Measurements from ENCODE around the gene NUMB. TPM values are rescaled to one million over a fixed set of nuclear protein-coding genes. Genes with fewer than 3 reads are reported as not detected.

NUMB gene
- total and polyA plus RNA-seq, 4 donors, result 21.2 to 45.8 (median 26.1) TPM

DNA sequence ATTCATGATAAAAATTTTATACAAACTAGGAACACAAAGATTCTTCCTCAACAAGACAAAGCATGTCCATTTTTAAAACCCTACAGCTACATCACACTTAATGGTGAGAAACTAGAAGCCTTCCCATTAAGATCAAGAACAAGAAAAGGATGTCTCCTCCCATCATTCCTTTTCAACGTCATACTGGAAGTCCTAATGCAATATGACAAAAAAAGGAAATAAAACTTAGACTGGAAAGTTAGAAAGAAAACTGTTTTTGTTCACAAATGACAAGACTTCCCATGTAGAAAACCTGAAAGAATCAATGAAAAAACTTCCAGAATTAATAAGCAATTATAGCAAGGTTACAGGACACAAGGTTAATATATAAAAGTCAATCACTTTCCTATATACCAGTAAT, 82.5 kb downstream of the NUMB start (continued):
- TF ChIP-seq, protein P1, sequence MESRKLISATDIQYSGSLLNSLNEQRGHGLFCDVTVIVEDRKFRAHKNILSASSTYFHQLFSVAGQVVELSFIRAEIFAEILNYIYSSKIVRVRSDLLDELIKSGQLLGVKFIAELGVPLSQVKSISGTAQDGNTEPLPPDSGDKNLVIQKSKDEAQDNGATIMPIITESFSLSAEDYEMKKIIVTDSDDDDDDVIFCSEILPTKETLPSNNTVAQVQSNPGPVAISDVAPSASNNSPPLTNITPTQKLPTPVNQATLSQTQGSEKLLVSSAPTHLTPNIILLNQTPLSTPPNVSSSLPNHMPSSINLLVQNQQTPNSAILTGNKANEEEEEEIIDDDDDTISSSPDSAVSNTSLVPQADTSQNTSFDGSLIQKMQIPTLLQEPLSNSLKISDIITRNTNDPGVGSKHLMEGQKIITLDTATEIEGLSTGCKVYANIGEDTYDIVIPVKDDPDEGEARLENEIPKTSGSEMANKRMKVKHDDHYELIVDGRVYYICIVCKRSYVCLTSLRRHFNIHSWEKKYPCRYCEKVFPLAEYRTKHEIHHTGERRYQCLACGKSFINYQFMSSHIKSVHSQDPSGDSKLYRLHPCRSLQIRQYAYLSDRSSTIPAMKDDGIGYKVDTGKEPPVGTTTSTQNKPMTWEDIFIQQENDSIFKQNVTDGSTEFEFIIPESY (IDR thresholded peaks at IDR 0.05), result no peak
- TF ChIP-seq ATF3 (IDR thresholded peaks at IDR 0.05) (no peak), EGR1 (IDR thresholded peaks at IDR 0.05; ENCODE audit: low read depth in 2 of 2) (no peak), TAF1 (conservative IDR thresholded peaks at IDR 0.05) (no peak), FOXA1 (IDR thresholded peaks at IDR 0.05) (no peak), SP1 (IDR thresholded peaks at IDR 0.05) (no peak), YY1 (IDR thresholded peaks at IDR 0.05) (no peak), FOXA2 (IDR thresholded peaks at IDR 0.05) (no peak), GABPA (IDR thresholded peaks at IDR 0.05 in 1 of 2, conservative IDR thresholded peaks at IDR 0.05 in 1 of 2) (no peak)

DNA sequence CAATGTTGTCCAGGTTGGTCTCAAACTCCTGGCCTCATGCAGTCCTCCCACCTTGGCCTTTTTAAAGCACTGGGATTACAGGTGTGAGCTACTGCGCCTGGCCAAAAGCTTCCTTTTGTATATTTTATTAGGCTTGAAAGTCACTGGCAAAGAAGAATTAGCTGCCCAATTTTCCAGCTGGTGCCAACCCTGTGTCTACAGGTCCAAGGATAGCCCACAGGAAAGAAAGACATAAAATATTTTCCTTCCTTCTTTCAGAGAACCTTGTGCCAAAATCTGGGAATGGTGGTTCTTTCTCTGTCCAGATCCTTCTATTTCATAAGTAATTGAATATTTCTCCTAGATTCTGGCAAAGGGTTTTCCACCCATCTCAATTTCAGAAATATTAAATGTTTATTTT, 84.1 kb downstream of the NUMB start:
- H3K9me3 ChIP-seq (ENCODE audit: control insufficient read depth in 4 of 4, low read length in 3 of 4), result no peaks in the 10 kb centered on the region
- no peak overlapping the region for H3K9ac ChIP-seq (ENCODE audit: low read depth in 1 of 2, low read length in 2 of 2)
- DNase-seq (ENCODE audit: low spot score), result no peak
- WGBS, result 98% methylated on average over 1 of the region's 1 CpG
- no peaks in the 10 kb centered on the region for H3K4me1 ChIP-seq (ENCODE audit: control insufficient read depth in 4 of 4, insufficient read depth in 4 of 4, low read length in 3 of 4)
- H3K27ac ChIP-seq (ENCODE audit: low read depth in 1 of 2, low read length in 2 of 2), result no peak overlapping the region
- TF ChIP-seq RAD21 (IDR thresholded peaks at IDR 0.05), result no peak
- TF ChIP-seq, protein P2, sequence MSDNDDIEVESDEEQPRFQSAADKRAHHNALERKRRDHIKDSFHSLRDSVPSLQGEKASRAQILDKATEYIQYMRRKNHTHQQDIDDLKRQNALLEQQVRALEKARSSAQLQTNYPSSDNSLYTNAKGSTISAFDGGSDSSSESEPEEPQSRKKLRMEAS (IDR thresholded peaks at IDR 0.05), result no peak
- TF ChIP-seq, protein P3, sequence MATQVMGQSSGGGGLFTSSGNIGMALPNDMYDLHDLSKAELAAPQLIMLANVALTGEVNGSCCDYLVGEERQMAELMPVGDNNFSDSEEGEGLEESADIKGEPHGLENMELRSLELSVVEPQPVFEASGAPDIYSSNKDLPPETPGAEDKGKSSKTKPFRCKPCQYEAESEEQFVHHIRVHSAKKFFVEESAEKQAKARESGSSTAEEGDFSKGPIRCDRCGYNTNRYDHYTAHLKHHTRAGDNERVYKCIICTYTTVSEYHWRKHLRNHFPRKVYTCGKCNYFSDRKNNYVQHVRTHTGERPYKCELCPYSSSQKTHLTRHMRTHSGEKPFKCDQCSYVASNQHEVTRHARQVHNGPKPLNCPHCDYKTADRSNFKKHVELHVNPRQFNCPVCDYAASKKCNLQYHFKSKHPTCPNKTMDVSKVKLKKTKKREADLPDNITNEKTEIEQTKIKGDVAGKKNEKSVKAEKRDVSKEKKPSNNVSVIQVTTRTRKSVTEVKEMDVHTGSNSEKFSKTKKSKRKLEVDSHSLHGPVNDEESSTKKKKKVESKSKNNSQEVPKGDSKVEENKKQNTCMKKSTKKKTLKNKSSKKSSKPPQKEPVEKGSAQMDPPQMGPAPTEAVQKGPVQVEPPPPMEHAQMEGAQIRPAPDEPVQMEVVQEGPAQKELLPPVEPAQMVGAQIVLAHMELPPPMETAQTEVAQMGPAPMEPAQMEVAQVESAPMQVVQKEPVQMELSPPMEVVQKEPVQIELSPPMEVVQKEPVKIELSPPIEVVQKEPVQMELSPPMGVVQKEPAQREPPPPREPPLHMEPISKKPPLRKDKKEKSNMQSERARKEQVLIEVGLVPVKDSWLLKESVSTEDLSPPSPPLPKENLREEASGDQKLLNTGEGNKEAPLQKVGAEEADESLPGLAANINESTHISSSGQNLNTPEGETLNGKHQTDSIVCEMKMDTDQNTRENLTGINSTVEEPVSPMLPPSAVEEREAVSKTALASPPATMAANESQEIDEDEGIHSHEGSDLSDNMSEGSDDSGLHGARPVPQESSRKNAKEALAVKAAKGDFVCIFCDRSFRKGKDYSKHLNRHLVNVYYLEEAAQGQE (IDR thresholded peaks at IDR 0.05), result no peak
- TF ChIP-seq FOXA1 (IDR thresholded peaks at IDR 0.05), result no peak
- no peak for TF ChIP-seq NR2F2 (IDR thresholded peaks at IDR 0.05)
- no peak for TF ChIP-seq RXRA (IDR thresholded peaks at IDR 0.05)
- TF ChIP-seq, protein P4, sequence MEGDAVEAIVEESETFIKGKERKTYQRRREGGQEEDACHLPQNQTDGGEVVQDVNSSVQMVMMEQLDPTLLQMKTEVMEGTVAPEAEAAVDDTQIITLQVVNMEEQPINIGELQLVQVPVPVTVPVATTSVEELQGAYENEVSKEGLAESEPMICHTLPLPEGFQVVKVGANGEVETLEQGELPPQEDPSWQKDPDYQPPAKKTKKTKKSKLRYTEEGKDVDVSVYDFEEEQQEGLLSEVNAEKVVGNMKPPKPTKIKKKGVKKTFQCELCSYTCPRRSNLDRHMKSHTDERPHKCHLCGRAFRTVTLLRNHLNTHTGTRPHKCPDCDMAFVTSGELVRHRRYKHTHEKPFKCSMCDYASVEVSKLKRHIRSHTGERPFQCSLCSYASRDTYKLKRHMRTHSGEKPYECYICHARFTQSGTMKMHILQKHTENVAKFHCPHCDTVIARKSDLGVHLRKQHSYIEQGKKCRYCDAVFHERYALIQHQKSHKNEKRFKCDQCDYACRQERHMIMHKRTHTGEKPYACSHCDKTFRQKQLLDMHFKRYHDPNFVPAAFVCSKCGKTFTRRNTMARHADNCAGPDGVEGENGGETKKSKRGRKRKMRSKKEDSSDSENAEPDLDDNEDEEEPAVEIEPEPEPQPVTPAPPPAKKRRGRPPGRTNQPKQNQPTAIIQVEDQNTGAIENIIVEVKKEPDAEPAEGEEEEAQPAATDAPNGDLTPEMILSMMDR (IDR thresholded peaks at IDR 0.05; ENCODE audit: low read depth, low read length, missing input control), result no peak
- no peak for TF ChIP-seq JUND (IDR thresholded peaks at IDR 0.05)
- TF ChIP-seq FOXA2 (IDR thresholded peaks at IDR 0.05), result no peak
- no peak for TF ChIP-seq HNF4G (IDR thresholded peaks at IDR 0.05)
- no peak for TF ChIP-seq TAF1 (conservative IDR thresholded peaks at IDR 0.05)
- no peak for TF ChIP-seq ATF3 (IDR thresholded peaks at IDR 0.05)
- no peak for TF ChIP-seq EGR1 (IDR thresholded peaks at IDR 0.05; ENCODE audit: low read depth in 2 of 2)
- no peak for TF ChIP-seq SP1 (IDR thresholded peaks at IDR 0.05)
- TF ChIP-seq YY1 (IDR thresholded peaks at IDR 0.05), result no peak
- no peak for TF ChIP-seq HNF4A (conservative IDR thresholded peaks at IDR 0.05)
- TF ChIP-seq GABPA (IDR thresholded peaks at IDR 0.05 in 1 of 2, conservative IDR thresholded peaks at IDR 0.05 in 1 of 2), result no peak
- TF ChIP-seq, protein P1 (IDR thresholded peaks at IDR 0.05), result no peak
- H3K4me3 ChIP-seq (ENCODE audit: low read depth in 1 of 3, low read length in 3 of 3), result no peak overlapping the region
- no peaks in the 10 kb centered on the region for H3K27me3 ChIP-seq (ENCODE audit: control insufficient read depth in 4 of 4, insufficient read depth in 4 of 4, low read length in 3 of 4)
- no peaks in the 10 kb centered on the region for H3K36me3 ChIP-seq (ENCODE audit: control insufficient read depth in 4 of 4, insufficient read depth in 3 of 4, low read depth in 1 of 4, low read length in 3 of 4)
